ENCODE measurements around the gene BRF1. TPM values are rescaled to one million over a fixed set of nuclear protein-coding genes. Genes with fewer than 3 reads are reported as not detected.
A peak's percentile ranks its signal among the peaks of the same experiment; 100 is the strongest.

The BRF1 gene
- total and polyA plus RNA-seq, 2 donors (not counting 1 experiment from before 2014, with no cell fraction given) = 7.4 to 33.4 TPM

DNA sequence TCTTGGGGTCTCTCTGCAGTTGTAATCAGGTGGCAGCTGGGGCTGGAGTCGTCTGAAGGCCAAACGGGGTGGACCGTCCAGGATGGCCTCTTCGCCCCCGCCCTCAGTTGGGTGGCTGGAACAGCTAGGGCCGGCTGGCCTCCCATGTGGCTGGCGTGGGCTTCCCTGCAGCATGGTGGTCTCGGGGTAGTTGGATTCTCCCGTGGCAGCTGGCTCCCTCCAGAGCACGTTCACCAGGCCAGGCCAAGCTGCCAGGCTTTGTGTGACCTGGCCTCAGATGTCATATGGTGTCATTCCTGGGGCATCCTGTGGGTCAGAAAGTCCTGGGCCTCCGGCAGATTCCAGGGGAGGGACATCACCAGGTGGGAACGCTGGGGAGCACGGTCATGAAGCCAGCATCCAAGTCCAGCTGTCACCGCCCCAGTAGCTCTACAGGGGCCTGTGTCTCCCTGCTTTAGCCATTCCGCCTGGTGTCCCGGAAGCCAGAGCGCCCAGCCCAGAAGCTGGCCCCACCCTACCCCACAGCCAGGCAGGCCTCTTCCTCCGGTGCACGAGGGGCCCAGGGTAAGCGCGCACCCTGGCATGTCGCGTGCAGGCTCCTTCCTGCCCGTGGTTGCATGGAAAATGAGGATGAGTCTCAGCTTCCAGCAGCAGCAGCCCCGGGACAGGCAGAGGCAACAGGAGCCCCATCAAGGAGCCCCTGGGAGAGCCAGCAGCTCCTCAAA lies 118.3 kb downstream of the BRF1 start:
- Histone ChIP-seq H4K20me1 (ENCODE audit: control insufficient read depth, extremely low read depth, insufficient read depth, low read length) (no peaks in the 10 kb centered on the region), H3K4me2 (ENCODE audit: extremely low read depth, insufficient read depth, low read length) (no peak overlapping the region), H3K79me2 (ENCODE audit: control insufficient read depth, insufficient read depth, low read length) (no peaks in the 10 kb centered on the region), H3K9ac (ENCODE audit: insufficient read depth, low read length) (no peak overlapping the region), H3K27ac (ENCODE audit: insufficient read depth, low read length) (no peak overlapping the region), H3K27me3 (ENCODE audit: control insufficient read depth, insufficient read depth, low read length) (no peaks in the 10 kb centered on the region), H3K9me3 (ENCODE audit: control insufficient read depth, insufficient read depth, low read depth, low read length) (no peaks in the 10 kb centered on the region), H2AFZ (ENCODE audit: low read length) (no peak overlapping the region), H3K36me3 (ENCODE audit: control insufficient read depth, insufficient read depth, low read length) (no peaks in the 10 kb centered on the region), H3K4me3 (replicated peaks in 1 of 4; ENCODE audit: control extremely low read depth in 1 of 4, insufficient read depth in 1 of 4, low read depth in 3 of 4, low read length in 4 of 4) (no peak overlapping the region), H3K4me1 (ENCODE audit: control insufficient read depth, extremely low read depth, insufficient read depth, low read length) (no peaks in the 10 kb centered on the region)
- no peak for DNase-seq (ENCODE audit: low read depth in 2 of 2)
- TF ChIP-seq CTCF (conservative IDR thresholded peaks at IDR 0.05 in 1 of 2, IDR thresholded peaks at IDR 0.05 in 1 of 2; ENCODE audit: low read depth in 1 of 2, low read length in 2 of 2) = no peak
- no peak for TF ChIP-seq EZH2 (IDR thresholded peaks at IDR 0.05; ENCODE audit: low read length, missing control alignments)

- no peaks in the 10 kb centered on the region for H3K27me3 ChIP-seq (ENCODE audit: control insufficient read depth, insufficient read depth, low read length)
- peak overlapping the region in 1 of 4 experiments; percentile 28 for H3K4me3 ChIP-seq (replicated peaks in 1 of 4; ENCODE audit: control extremely low read depth in 1 of 4, insufficient read depth in 1 of 4, low read depth in 3 of 4, low read length in 4 of 4)
- no peak overlapping the region for H3K4me2 ChIP-seq (ENCODE audit: extremely low read depth, insufficient read depth, low read length)
- no peak overlapping the region for H2AFZ ChIP-seq (ENCODE audit: low read length)
- H3K9me3 ChIP-seq (ENCODE audit: control insufficient read depth, insufficient read depth, low read depth, low read length) = no peaks in the 10 kb centered on the region
- TF ChIP-seq CTCF (conservative IDR thresholded peaks at IDR 0.05 in 1 of 2, IDR thresholded peaks at IDR 0.05 in 1 of 2; ENCODE audit: low read depth in 1 of 2, low read length in 2 of 2) (no peak), EZH2 (IDR thresholded peaks at IDR 0.05; ENCODE audit: low read length, missing control alignments) (no peak)
- no peak for DNase-seq (ENCODE audit: low read depth in 2 of 2)
- H3K27ac ChIP-seq (ENCODE audit: insufficient read depth, low read length) = no peak overlapping the region
- H3K9ac ChIP-seq (ENCODE audit: insufficient read depth, low read length) = no peak overlapping the region
- H3K79me2 ChIP-seq (ENCODE audit: control insufficient read depth, insufficient read depth, low read length) = no peaks in the 10 kb centered on the region
- no peaks in the 10 kb centered on the region for H3K4me1 ChIP-seq (ENCODE audit: control insufficient read depth, extremely low read depth, insufficient read depth, low read length)
- H3K36me3 ChIP-seq (ENCODE audit: control insufficient read depth, insufficient read depth, low read length) = no peaks in the 10 kb centered on the region
- H4K20me1 ChIP-seq (ENCODE audit: control insufficient read depth, extremely low read depth, insufficient read depth, low read length) = no peaks in the 10 kb centered on the region
Observed at GRCh38 chr14:105181549-105182295, 119.1 kb downstream of the BRF1 start.

All from fibroblast of lung (primary cell).